UCSD-AML1 (cell line): ENCODE measurements around the gene NXPH3.

Source experiments
- DNase-seq: peaks from one replicate; lab custom pipeline; 2025; ENCODE audit not compliant: unreplicated experiment; lab: John Stamatoyannopoulos, UW

Gene NXPH3

DNA sequence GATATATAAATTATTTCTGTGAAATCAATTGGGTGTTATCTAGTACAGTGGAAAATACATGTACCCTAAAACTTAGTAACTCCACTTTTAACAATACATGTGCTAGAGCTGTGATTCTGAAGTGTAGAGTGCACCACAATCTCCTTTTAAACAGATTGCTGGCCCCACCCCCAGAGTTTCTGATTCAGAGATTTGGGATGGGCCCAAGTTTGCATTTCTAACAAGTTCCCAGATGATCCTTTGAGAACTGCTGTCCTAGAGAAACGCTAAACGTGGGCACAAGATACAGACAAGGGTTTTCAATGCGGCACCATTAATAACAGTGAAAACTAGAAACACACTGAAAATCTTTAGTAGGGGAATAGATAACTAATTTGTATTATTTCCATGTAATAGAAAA is 49.2 kb downstream of the NXPH3 start:
- no peak for DNase-seq

- no peak for DNase-seq
These were observed 53.8 kb downstream of the NXPH3 start for GRCh38 chr17:49629447-49629846.

DNA sequence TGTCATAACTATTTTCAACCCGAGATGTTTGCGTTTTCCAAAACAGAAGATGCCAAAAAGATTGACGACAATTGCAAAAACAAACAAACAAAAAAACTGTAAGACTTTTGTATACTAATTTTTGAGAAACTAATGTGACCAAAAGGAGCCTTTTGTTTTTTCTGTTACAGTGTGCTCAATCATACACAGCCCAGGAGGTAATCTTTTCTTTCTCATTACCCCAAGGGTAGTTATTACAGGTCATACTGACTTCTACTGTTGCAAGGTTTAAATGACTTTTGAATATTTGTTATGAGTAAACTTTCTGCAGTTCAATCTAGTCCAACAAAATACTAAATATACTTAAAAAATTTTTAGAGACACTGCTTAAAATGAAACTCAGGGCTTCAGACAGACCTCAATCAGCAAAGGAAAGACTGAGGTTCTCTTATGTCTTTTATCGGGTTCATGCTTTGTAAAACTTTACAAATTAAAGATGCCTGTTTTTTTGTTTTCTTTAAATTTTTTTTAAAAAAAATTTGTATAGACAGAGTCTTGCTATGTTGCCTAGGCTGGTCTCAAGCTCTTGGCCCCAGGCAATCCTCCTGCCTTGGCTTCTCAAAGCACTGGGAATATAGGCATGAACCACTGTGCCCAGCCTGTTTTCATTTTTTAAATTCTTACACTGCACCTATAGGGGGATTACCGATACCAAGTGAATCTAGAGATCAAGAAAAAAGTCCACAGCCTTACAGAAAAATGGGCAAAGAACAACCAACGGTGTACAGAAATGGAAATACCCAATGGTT is 54.6 kb downstream of the NXPH3 start:
- no peak for DNase-seq

DNA sequence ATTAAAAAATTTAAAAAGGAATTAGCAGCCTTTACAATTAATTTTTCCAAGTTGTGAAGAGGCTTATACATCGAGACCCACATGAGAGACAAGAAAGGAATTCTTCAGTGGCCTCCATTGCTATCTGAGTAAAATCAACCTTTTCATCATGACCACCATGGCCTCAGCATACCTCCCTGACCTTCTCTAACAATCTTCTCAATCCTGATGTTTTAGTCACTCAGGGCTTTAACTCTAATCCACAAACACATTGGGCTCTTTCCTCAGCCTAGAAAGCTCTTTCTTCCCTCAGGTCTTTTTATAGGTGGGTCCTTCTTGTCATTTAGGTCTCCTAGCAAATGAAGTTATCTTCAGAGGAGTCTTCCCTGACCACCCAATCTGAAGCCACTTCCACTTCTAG is 55.8 kb downstream of the NXPH3 start:
- DNase-seq, result no peak
